K562 (cell line): ENCODE results near the gene HRAS. TPM values are rescaled to one million over a fixed set of nuclear protein-coding genes. Genes with fewer than 3 reads are reported as not detected.

Experiments
- ARHGAP35 ChIP-seq: fragments of 450-650 bp; IDR thresholded peaks from 2 replicates; pipeline ENCODE4 v1.6.1; 2018; ENCODE audit not compliant: partially characterized antibody
- C11orf30 ChIP-seq: fragments of 450-650 bp; IDR thresholded peaks from 2 replicates; pipeline ENCODE4 v1.6.1; 2016; ENCODE audit warnings: low read depth, mild to moderate bottlenecking
- CEBPB ChIP-seq: fragments of 450-650 bp; IDR thresholded peaks from 2 replicates; pipeline ENCODE4 v1.6.1; 2016; ENCODE audit warnings: missing genetic modification characterization, missing compliant biosample characterization
- ETV5 ChIP-seq: sonication (generic); formaldehyde crosslinking; IDR thresholded peaks from 2 replicates; pipeline ENCODE4 v1.4.0; 2020; ENCODE audit warnings: low read depth, mild to moderate bottlenecking, missing genetic modification reagents
- FOXJ3 ChIP-seq: sonication (generic); formaldehyde crosslinking; IDR thresholded peaks from 2 replicates; pipeline ENCODE4 v1.4.0; 2020; ENCODE audit warnings: mild to moderate bottlenecking, missing genetic modification reagents
- FOXM1 ChIP-seq, 2 experiments: fragments of 450-650 bp in 1 of 2; sonication (generic) in 1 of 2; formaldehyde crosslinking in 1 of 2; IDR thresholded peaks; 2 replicates each; pipeline versions ENCODE4 v1.6.1 to v1.9.0; 2017 to 2022; ENCODE audit warnings: low read depth in 2 of 2, mild to moderate bottlenecking in 2 of 2, missing genetic modification reagents in 1 of 2, moderate library complexity in 1 of 2
- MAX ChIP-seq: sonication (generic); formaldehyde crosslinking; IDR thresholded peaks from 2 replicates; pipeline ENCODE4 v1.9.0; 2022; ENCODE audit warnings: mild to moderate bottlenecking, missing genetic modification reagents
- MBD2 ChIP-seq: sonication (generic); IDR thresholded peaks from 2 replicates; pipeline ENCODE4 v1.6.1; 2016; ENCODE audit warnings: low read depth, borderline replicate concordance
- PCBP1 ChIP-seq: fragments of 200-400 bp; formaldehyde crosslinking; IDR thresholded peaks from 2 replicates; pipeline ENCODE4 v1.6.1; 2018; ENCODE audit warnings: mild to moderate bottlenecking, low read depth, low read length; ENCODE audit not compliant: poor library complexity, severe bottlenecking
- PHF21A ChIP-seq: fragments of 450-650 bp; IDR thresholded peaks from 2 replicates; pipeline ENCODE4 v1.6.1; 2017; ENCODE audit warnings: low read depth, borderline replicate concordance
- RBM15 ChIP-seq: fragments of 200-400 bp; formaldehyde crosslinking; IDR thresholded peaks from 2 replicates; pipeline ENCODE4 v1.6.1; 2018; ENCODE audit warnings: mild to moderate bottlenecking, low read length, moderate library complexity; ENCODE audit not compliant: insufficient read depth
- SMAD4 ChIP-seq: fragments of 250-450 bp; sonication (Bioruptor Pico); conservative IDR thresholded peaks from 2 replicates; pipeline ENCODE4 v1.8.0; 2021; ENCODE audit warnings: inconsistent platforms, mild to moderate bottlenecking, moderate library complexity
- SREBF2 ChIP-seq: sonication (generic); formaldehyde crosslinking; IDR thresholded peaks from 2 replicates; pipeline ENCODE4 v1.4.0; 2020; ENCODE audit warnings: mild to moderate bottlenecking, missing genetic modification reagents
- TEAD2 ChIP-seq: fragments of 450-650 bp; IDR thresholded peaks from 2 replicates; pipeline ENCODE4 v1.6.1; 2016; ENCODE audit warnings: missing genetic modification characterization, control low read depth, missing compliant biosample characterization
- ZBTB7A ChIP-seq: IDR thresholded peaks from 2 replicates; pipeline ENCODE4 v1.6.1; 2011; ENCODE audit warnings: low read depth, mild to moderate bottlenecking, low read length, moderate library complexity, borderline replicate concordance; ENCODE audit not compliant: control insufficient read depth
- ZFP1 ChIP-seq: fragments of 450-650 bp; formaldehyde crosslinking; IDR thresholded peaks from 2 replicates; pipeline ENCODE4 v1.4.0; 2020; ENCODE audit warnings: mild to moderate bottlenecking, mixed read lengths
- ZNF347 ChIP-seq: fragments of 450-650 bp; formaldehyde crosslinking; IDR thresholded peaks from 2 replicates; pipeline ENCODE4 v1.4.0; 2020; ENCODE audit warnings: low read depth, mild to moderate bottlenecking, moderate library complexity
- ZNF449 ChIP-seq: fragments of 250-450 bp; sonication (Bioruptor Pico); IDR thresholded peaks from 2 replicates; pipeline ENCODE4 v1.8.0; 2022; ENCODE audit warnings: moderate library complexity, mild to moderate bottlenecking, inconsistent platforms
- ZNF780A ChIP-seq: fragments of 250-450 bp; sonication (Bioruptor Pico); IDR thresholded peaks from 2 replicates; pipeline ENCODE4 v1.5.0; 2021; ENCODE audit warnings: mild to moderate bottlenecking
- polyA plus RNA-seq, 8 experiments: library from polyadenylated mRNA; depleted of rRNA in 4 of 8; stranded (reverse) in 5 of 8; unstranded in 3 of 8; fragments of >200 nt; fragmentation: Nextera tagmentation in 2 of 8; fragmentation: Illumina TruSeq in 1 of 8; extraction: Ambion mirVana in 2 of 8; extraction: Trizol in 1 of 8; gene quantifications; 2 replicates each; pipeline versions ENCODE4 v1.2.1 to v1.2.3, GENCODE V29; 2011 to 2014; ENCODE audit warnings: inconsistent platforms in 1 of 8, missing spikeins in 1 of 8
- total RNA-seq, 7 experiments: library from RNA; depleted of rRNA in 6 of 7; stranded (reverse); fragments of >200 nt in 6 of 7; fragmentation: Illumina TruSeq in 2 of 7; extraction: Trizol in 2 of 7; gene quantifications; 2 replicates each; pipeline versions ENCODE4 v1.2.1 to v1.2.3, GENCODE V29; 2011 to 2021; ENCODE audit warnings: low replicate concordance in 1 of 7
- TF ChIP-seq, protein P1 (sequence below), 2 experiments: fragments of 450-650 bp; conservative IDR thresholded peaks; 2 replicates each; pipeline ENCODE4 v1.6.1; 2017; ENCODE audit warnings: mild to moderate bottlenecking in 2 of 2, moderate library complexity in 2 of 2

Gene HRAS
- total and polyA plus RNA-seq, 9 of the 15 experiments (the other 6 are each of a cell fraction or from before 2014, with no cell fraction given) = 2.8 to 73.5 (median 29.6) TPM

- no peak for TF ChIP-seq ZNF449 (CRISPR knock-in tag)
- TF ChIP-seq MAX (CRISPR knock-in tag) = peak; percentile 61
- TF ChIP-seq FOXJ3 (CRISPR knock-in tag) = no peak
- no peak for TF ChIP-seq RBM15
- no peak for TF ChIP-seq ZNF347 (CRISPR knock-in tag)
- TF ChIP-seq ARHGAP35 = no peak
- TF ChIP-seq SMAD4 = peak; percentile 82
- no peak; the same call in 1 of the 2 replicates for TF ChIP-seq MBD2
- TF ChIP-seq CEBPB = no peak
- TF ChIP-seq C11orf30 = no peak
- no peak for TF ChIP-seq ZFP1 (CRISPR knock-in tag)
- TF ChIP-seq SREBF2 = no peak
- peak; percentile 90; the same call in 1 of the 2 replicates for TF ChIP-seq ZBTB7A
- TF ChIP-seq PHF21A = no peak
- no peak for TF ChIP-seq TEAD2 (tag)
- peak; percentile 44; the same call in 1 of the 2 replicates for TF ChIP-seq ETV5 (CRISPR knock-in tag)
- TF ChIP-seq ZNF780A (CRISPR knock-in tag) = no peak
- peak; percentile 54 for TF ChIP-seq PCBP1
- TF ChIP-seq, protein P1, sequence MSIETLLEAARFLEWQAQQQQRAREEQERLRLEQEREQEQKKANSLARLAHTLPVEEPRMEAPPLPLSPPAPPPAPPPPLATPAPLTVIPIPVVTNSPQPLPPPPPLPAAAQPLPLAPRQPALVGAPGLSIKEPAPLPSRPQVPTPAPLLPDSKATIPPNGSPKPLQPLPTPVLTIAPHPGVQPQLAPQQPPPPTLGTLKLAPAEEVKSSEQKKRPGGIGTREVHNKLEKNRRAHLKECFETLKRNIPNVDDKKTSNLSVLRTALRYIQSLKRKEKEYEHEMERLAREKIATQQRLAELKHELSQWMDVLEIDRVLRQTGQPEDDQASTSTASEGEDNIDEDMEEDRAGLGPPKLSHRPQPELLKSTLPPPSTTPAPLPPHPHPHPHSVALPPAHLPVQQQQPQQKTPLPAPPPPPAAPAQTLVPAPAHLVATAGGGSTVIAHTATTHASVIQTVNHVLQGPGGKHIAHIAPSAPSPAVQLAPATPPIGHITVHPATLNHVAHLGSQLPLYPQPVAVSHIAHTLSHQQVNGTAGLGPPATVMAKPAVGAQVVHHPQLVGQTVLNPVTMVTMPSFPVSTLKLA (conservative IDR thresholded peaks at IDR 0.05) = no peak; a peak in 1 of 4 replicates
- no peak for TF ChIP-seq FOXM1 (IDR thresholded peaks at IDR 0.05; ENCODE audit: low read depth)
- no peak for TF ChIP-seq FOXM1 (CRISPR knock-in tag; IDR thresholded peaks at IDR 0.05; ENCODE audit: low read depth)
Observed at GRCh38 chr11:504053-504993, 31.1 kb downstream of the HRAS start (continued).
